SW 1271 (cell line): ENCODE data around the gene ITGB2.

Source experiments
- DNase-seq, 2 experiments: peaks; one replicate each; lab custom pipeline; 2025; lab: John Stamatoyannopoulos, UW

Gene ITGB2

GRCh38 chr21:44920694-44921604 is at the start of gene ITGB2:
TSS of gene ITGB2 (minus strand) at chr21:44920899. CDS start at chr21:44910782, 10,117 bp downstream.
- no peak for DNase-seq

- DNase-seq, result no peak
Observed at GRCh38 chr21:44969931-44970755, 49.4 kb upstream of the ITGB2 start.

GRCh38 chr21:44969066-44969670 is 48.5 kb upstream of the ITGB2 start:
- DNase-seq, result no peak

GRCh38 chr21:44967082-44968047 is 46.7 kb upstream of the ITGB2 start:
- DNase-seq, result no peak

GRCh38 chr21:44966135-44967081 is 45.7 kb upstream of the ITGB2 start:
- DNase-seq, result no peak

- DNase-seq, result no peak
Observed at GRCh38 chr21:44965251-44966022, 44.7 kb upstream of the ITGB2 start.

GRCh38 chr21:44964381-44964780 is 43.7 kb upstream of the ITGB2 start:
- DNase-seq, result no peak

- DNase-seq, result no peak
Observed at GRCh38 chr21:44962403-44962966, 41.8 kb upstream of the ITGB2 start.

GRCh38 chr21:44960141-44961092 is 39.7 kb upstream of the ITGB2 start:
- no peak for DNase-seq

- DNase-seq, result no peak
Observed at GRCh38 chr21:44959376-44960091, 38.8 kb upstream of the ITGB2 start.

- DNase-seq, result no peak
Observed at GRCh38 chr21:44958471-44959191, 37.9 kb upstream of the ITGB2 start.

- no peak for DNase-seq
Observed at GRCh38 chr21:44957901-44958451, 37.3 kb upstream of the ITGB2 start.

GRCh38 chr21:44957047-44957831 is 36.5 kb upstream of the ITGB2 start:
- no peak for DNase-seq

- DNase-seq, result no peak
Observed at GRCh38 chr21:44956356-44957046, 35.8 kb upstream of the ITGB2 start.

- no peak for DNase-seq
Observed at GRCh38 chr21:44955798-44956175, 35.1 kb upstream of the ITGB2 start.
